GM18858 (cell line): ENCODE measurements around the gene IRF4.

Source experiments
- ATAC-seq: cut with Tn5 transposase; IDR thresholded peaks from one replicate; pipeline ENCODE4 v1.9.1; 2021; ENCODE audit not compliant: unreplicated experiment

The IRF4 gene

GRCh38 chr6:391559-392440, at the start of gene IRF4:
Gene IRF4 (plus strand): TSS chr6:391752. CDS start chr6:393153, 1,401 bp downstream.
- ATAC-seq, result peak; percentile 36

- ATAC-seq, result peak; percentile 46
Measured at GRCh38 chr6:341914-342831, 49.4 kb upstream of the IRF4 start.

GRCh38 chr6:342832-343179, 48.7 kb upstream of the IRF4 start:
- ATAC-seq, result no peak

- ATAC-seq, result no peak
Measured at GRCh38 chr6:343226-343935, 48.2 kb upstream of the IRF4 start.

GRCh38 chr6:343960-344815, 47.4 kb upstream of the IRF4 start:
- no peak for ATAC-seq

GRCh38 chr6:344816-345340, 46.7 kb upstream of the IRF4 start:
- ATAC-seq, result no peak

- no peak for ATAC-seq
Measured at GRCh38 chr6:345747-346385, 45.7 kb upstream of the IRF4 start.

- ATAC-seq, result no peak
Measured at GRCh38 chr6:346386-347030, 45.0 kb upstream of the IRF4 start.

GRCh38 chr6:347232-347631, 44.3 kb upstream of the IRF4 start:
- peak; percentile 92 for ATAC-seq

- no peak for ATAC-seq
Measured at GRCh38 chr6:347951-348859, 43.3 kb upstream of the IRF4 start.

GRCh38 chr6:348860-349396, 42.6 kb upstream of the IRF4 start:
- ATAC-seq, result no peak

GRCh38 chr6:349491-349921, 42.0 kb upstream of the IRF4 start:
- ATAC-seq, result no peak

- no peak for ATAC-seq
Measured at GRCh38 chr6:350371-350770, 41.2 kb upstream of the IRF4 start.

GRCh38 chr6:351011-351866, 40.3 kb upstream of the IRF4 start:
- no peak for ATAC-seq

GRCh38 chr6:351867-352289, 39.7 kb upstream of the IRF4 start:
- ATAC-seq, result no peak

GRCh38 chr6:352474-352873, 39.1 kb upstream of the IRF4 start:
- ATAC-seq, result no peak
